IMR-90 (cell line): ENCODE data around the gene RRP1B.

ENCODE experiments used
- ELK1 ChIP-seq: fragments of 150-350 bp; IDR thresholded peaks from 2 replicates; pipeline ENCODE4 v1.6.1; 2016; ENCODE audit warnings: low read depth, mild to moderate bottlenecking, low read length, moderate library complexity, borderline replicate concordance
- FOS ChIP-seq: fragments of 150-350 bp; IDR thresholded peaks from 2 replicates; pipeline ENCODE4 v1.6.1; 2016; ENCODE audit warnings: low read depth, low read length
- NFE2L2 ChIP-seq: fragments of 150-350 bp; IDR thresholded peaks from 2 replicates; pipeline ENCODE4 v1.6.1; 2016; ENCODE audit warnings: low read depth, mild to moderate bottlenecking, low read length
- POLR2A ChIP-seq: IDR thresholded peaks from 2 replicates; pipeline ENCODE4 v1.6.1; 2012; ENCODE audit warnings: mild to moderate bottlenecking, low read depth, low read length
- RAD21 ChIP-seq: IDR thresholded peaks from 2 replicates; pipeline ENCODE4 v1.6.1; 2012; ENCODE audit warnings: low read length, improper control_type of control experiment
- RFX5 ChIP-seq: IDR thresholded peaks from 2 replicates; pipeline ENCODE4 v1.8.0; 2012; ENCODE audit warnings: low read depth, mild to moderate bottlenecking, low read length, moderate library complexity
- SMC3 ChIP-seq: fragments of 150-350 bp; IDR thresholded peaks from 2 replicates; pipeline ENCODE4 v1.6.1; 2016; ENCODE audit warnings: low read depth, mild to moderate bottlenecking, antibody characterized with exemption, low read length, moderate library complexity
- TF ChIP-seq, protein P1 (sequence below): conservative IDR thresholded peaks from 2 replicates; pipeline ENCODE4 v1.5.1; 2012; ENCODE audit warnings: mild to moderate bottlenecking, low read depth, low read length, improper control_type of control experiment

DNA sequence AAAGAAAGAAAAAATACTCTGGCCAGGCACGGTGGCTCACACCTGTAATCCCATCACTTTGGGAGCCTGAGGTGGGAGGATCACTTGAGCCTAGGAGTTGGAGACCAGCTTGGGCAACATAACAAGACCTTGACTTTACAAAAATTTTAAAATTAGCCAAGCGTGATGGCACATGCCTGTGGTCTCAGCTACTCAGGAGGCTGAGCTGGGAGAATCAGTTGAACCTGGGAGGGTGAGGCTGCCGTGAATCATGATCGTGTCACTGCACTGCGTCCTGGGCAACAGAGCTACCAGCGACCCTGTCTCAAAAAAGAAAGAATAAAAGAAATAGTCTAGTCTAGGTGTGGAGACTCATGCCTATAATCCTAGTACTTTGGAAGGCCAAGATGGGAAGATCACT is 22.3 kb downstream of the RRP1B start:
- TF ChIP-seq POLR2A (no peak), FOS (no peak), RFX5 (no peak), ELK1 (no peak), RAD21 (no peak), NFE2L2 (no peak), SMC3 (no peak)
- TF ChIP-seq, protein P1, sequence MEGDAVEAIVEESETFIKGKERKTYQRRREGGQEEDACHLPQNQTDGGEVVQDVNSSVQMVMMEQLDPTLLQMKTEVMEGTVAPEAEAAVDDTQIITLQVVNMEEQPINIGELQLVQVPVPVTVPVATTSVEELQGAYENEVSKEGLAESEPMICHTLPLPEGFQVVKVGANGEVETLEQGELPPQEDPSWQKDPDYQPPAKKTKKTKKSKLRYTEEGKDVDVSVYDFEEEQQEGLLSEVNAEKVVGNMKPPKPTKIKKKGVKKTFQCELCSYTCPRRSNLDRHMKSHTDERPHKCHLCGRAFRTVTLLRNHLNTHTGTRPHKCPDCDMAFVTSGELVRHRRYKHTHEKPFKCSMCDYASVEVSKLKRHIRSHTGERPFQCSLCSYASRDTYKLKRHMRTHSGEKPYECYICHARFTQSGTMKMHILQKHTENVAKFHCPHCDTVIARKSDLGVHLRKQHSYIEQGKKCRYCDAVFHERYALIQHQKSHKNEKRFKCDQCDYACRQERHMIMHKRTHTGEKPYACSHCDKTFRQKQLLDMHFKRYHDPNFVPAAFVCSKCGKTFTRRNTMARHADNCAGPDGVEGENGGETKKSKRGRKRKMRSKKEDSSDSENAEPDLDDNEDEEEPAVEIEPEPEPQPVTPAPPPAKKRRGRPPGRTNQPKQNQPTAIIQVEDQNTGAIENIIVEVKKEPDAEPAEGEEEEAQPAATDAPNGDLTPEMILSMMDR: no peak
